Measurements from ENCODE around the gene TMEM41B.

DNA sequence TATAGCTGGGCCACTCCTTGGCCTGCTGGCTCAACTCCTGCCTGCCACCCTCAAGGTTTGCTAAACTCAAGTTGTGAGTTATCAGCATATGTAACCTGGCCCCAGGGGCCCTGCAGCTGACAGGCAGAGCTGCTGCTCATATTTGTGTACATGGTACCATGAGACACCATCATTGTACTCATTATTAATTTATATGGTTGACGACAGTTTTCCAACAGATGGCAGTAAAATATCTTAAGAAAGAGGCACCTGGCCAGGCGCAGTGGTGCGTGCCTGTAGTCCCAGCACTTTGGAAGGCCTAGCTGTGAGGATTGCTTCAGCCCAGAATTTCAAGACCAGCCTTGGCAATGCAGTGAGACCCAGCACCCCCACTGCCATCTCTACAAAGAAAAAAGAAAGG is 37.8 kb downstream of the TMEM41B start:
- TF ChIP-seq, protein P1, sequence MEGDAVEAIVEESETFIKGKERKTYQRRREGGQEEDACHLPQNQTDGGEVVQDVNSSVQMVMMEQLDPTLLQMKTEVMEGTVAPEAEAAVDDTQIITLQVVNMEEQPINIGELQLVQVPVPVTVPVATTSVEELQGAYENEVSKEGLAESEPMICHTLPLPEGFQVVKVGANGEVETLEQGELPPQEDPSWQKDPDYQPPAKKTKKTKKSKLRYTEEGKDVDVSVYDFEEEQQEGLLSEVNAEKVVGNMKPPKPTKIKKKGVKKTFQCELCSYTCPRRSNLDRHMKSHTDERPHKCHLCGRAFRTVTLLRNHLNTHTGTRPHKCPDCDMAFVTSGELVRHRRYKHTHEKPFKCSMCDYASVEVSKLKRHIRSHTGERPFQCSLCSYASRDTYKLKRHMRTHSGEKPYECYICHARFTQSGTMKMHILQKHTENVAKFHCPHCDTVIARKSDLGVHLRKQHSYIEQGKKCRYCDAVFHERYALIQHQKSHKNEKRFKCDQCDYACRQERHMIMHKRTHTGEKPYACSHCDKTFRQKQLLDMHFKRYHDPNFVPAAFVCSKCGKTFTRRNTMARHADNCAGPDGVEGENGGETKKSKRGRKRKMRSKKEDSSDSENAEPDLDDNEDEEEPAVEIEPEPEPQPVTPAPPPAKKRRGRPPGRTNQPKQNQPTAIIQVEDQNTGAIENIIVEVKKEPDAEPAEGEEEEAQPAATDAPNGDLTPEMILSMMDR (IDR thresholded peaks at IDR 0.05): no peak
- TF ChIP-seq POLR2A (IDR thresholded peaks at IDR 0.05): no peak
